Prostate gland (tissue), 2 donors: ENCODE data around the gene KRTAP10-3.

ENCODE experiments used
- CTCF ChIP-seq, 4 experiments: fragments of 200-600 bp in 2 of 4; fragments of 450-650 bp in 2 of 4; sonication (generic) in 2 of 4; IDR thresholded peaks; 1 replicate in 3 of 4; 2 replicates in 1 of 4; pipeline ENCODE4 v1.5.1; 2016 to 2019; ENCODE audit warnings: antibody characterized with exemption in 4 of 4, mild to moderate bottlenecking in 2 of 4, moderate library complexity in 2 of 4
- POLR2AphosphoS5 ChIP-seq: sonication (generic); formaldehyde crosslinking; IDR thresholded peaks from one replicate; pipeline ENCODE4 v1.6.1; 2017; ENCODE audit warnings: antibody characterized with exemption

GRCh38 chr21:44511938-44512275, 46.7 kb downstream of the KRTAP10-3 start:
- no peak for TF ChIP-seq CTCF (IDR thresholded peaks at IDR 0.05)
- no peak for TF ChIP-seq POLR2AphosphoS5
